Activated CD4-positive, alpha-beta T cell treated with anti-CD3 and anti-CD28 coated beads, Interleukin-2, amount 10 ng/mL, durations not matched to agents 24 days and 14 days (primary cell): Measurements from ENCODE around the gene SIDT1. TPM values are rescaled to one million over a fixed set of nuclear protein-coding genes. Genes with fewer than 3 reads are reported as not detected.
A peak's percentile ranks its signal among the peaks of the same experiment; 100 is the strongest.

Experiments used
- DNase-seq: peaks from one replicate; pipeline ENCODE4 v3.0.0; 2022
- H3K27ac Mint-ChIP-seq: one replicate; pipeline ENCODE4 v1.8.0; 2022; ENCODE audit warnings: mild to moderate bottlenecking, mixed read lengths
- H3K27me3 Mint-ChIP-seq: one replicate; pipeline ENCODE4 v1.8.0; 2022; ENCODE audit warnings: mixed read lengths
- H3K36me3 Mint-ChIP-seq: one replicate; pipeline ENCODE4 v1.8.0; 2022; ENCODE audit warnings: low read depth, mild to moderate bottlenecking, mixed read lengths
- H3K4me1 Mint-ChIP-seq: one replicate; pipeline ENCODE4 v1.8.0; 2021; ENCODE audit warnings: mixed read lengths
- H3K4me3 Mint-ChIP-seq: one replicate; pipeline ENCODE4 v1.8.0; 2022; ENCODE audit warnings: mild to moderate bottlenecking, moderate library complexity, mixed read lengths
- H3K9me3 Mint-ChIP-seq: one replicate; pipeline ENCODE4 v1.8.0; 2021; ENCODE audit warnings: mixed read lengths
- intact Hi-C: fragments of 100-400 bp; cut with micrococcal nuclease; formaldehyde crosslinking; loops from one replicate; pipeline ENCODE4 v1.15.1; 2023
- total RNA-seq: library from RNA; stranded (reverse); gene quantifications from 2 replicates; pipeline ENCODE4 v1.2.3, GENCODE V29; 2022

SIDT1 gene
- total RNA-seq, 1 donor from 2014 or later = 8.5 TPM

DNA sequence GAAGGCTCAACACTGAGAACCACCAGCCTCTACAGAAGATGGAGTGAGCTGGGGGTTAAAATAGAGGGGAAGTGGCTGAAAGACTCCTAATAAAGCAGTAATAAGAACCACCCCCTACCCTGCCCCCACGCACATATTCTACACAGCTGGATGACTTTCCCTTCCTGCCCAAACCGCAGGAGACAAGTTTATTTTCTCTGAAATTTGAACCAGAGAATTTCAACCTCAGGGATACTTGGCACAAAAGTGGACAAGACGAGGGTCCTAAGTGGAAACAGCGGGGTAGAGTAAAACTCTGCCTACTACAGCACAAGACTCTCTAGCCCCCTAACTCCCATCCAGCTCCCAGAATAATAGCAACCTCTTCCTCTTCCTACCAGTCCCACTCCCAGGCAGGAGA lies 135.7 kb downstream of the SIDT1 start:
- Mint-ChIP-seq H3K27me3 (no peaks in the 10 kb centered on the region), H3K4me3 (no peak overlapping the region), H3K4me1 (peaks cover 11% of the 10 kb centered on the region), H3K36me3 (peaks cover 15% of the 10 kb centered on the region), H3K9me3 (no peaks in the 10 kb centered on the region), H3K27ac (no peak overlapping the region)
- DNase-seq = no peak
- intact Hi-C loops = no loop called here

DNA sequence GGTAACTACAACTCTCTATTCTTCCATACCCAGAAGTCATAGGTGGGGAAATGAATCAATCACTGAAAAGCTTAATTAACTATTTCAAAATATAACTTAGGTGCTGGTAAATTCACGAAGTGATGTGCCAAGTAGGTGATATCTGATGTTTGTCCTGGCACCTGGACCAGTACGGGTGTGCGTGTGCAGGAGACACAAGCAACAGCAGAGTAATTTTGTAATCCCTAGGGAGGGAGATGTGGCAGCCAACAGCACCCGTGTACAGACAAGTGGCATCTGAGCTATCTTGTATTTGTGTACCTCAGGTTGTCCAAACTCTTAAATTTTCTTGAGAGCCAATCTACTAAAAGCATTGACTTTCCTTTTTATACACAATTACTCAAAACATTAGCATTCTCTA lies 141.2 kb downstream of the SIDT1 start:
- H3K9me3 Mint-ChIP-seq = no peaks in the 10 kb centered on the region
- DNase-seq = peak; percentile 20
- H3K27ac Mint-ChIP-seq = no peak overlapping the region
- no peak overlapping the region for H3K4me3 Mint-ChIP-seq
- peaks cover 3% of the 10 kb centered on the region for H3K4me1 Mint-ChIP-seq
- H3K36me3 Mint-ChIP-seq = peaks cover 29% of the 10 kb centered on the region
- intact Hi-C loops = no loop called here
- no peaks in the 10 kb centered on the region for H3K27me3 Mint-ChIP-seq

DNA sequence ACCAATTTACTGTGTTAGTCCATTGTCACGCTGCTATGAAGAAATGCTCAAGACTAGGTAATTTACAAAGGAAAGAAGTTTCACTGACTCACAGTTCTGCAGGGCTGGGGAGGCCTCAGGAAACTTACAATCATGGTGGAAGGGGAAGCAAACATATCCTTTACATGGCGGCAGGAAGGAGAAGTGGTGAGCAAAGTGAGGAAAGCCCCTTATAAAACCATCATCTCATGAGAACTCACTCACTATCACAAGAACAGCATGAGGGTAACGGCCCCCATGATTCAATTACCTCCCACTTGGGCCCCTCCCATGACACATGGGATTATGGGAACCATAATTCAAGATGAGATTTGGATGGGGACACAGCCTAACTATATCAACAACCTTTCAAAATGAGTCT lies 143.9 kb downstream of the SIDT1 start:
- no peak for DNase-seq

DNA sequence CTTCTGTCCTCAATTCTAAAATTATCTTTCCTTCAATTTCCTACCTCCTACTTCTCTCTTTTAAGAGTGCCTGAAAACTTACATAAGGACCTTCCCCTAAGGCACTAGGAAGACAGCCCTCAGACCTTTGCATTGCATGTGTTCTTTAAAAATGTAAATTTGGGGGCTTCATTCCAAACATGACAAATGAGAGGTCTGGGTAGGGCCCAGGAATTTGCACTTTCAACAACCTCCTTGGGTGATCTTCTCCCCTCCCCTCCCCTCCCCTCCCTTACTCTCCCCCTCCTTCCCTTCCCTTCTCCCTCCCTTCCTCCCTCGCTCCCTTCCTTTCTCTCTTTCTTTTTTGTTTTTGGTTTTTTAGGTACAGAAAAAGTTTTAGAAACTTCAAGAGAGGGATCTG lies 145.4 kb downstream of the SIDT1 start:
- intact Hi-C loops = no loop called here
- Mint-ChIP-seq H3K27me3 (no peaks in the 10 kb centered on the region), H3K4me1 (peaks cover 3% of the 10 kb centered on the region), H3K27ac (no peak overlapping the region), H3K36me3 (peaks cover 32% of the 10 kb centered on the region), H3K9me3 (no peaks in the 10 kb centered on the region), H3K4me3 (no peak overlapping the region)
- peak; percentile 7 for DNase-seq

More for the DNA sequence above, 143.9 kb downstream of the SIDT1 start:
- no peak overlapping the region for H3K27ac Mint-ChIP-seq
- intact Hi-C loops = no loop called here
- H3K36me3 Mint-ChIP-seq = peaks cover 28% of the 10 kb centered on the region
- H3K4me1 Mint-ChIP-seq = peaks cover 3% of the 10 kb centered on the region
- no peak overlapping the region for H3K4me3 Mint-ChIP-seq
- H3K27me3 Mint-ChIP-seq = no peaks in the 10 kb centered on the region
- no peaks in the 10 kb centered on the region for H3K9me3 Mint-ChIP-seq

DNA sequence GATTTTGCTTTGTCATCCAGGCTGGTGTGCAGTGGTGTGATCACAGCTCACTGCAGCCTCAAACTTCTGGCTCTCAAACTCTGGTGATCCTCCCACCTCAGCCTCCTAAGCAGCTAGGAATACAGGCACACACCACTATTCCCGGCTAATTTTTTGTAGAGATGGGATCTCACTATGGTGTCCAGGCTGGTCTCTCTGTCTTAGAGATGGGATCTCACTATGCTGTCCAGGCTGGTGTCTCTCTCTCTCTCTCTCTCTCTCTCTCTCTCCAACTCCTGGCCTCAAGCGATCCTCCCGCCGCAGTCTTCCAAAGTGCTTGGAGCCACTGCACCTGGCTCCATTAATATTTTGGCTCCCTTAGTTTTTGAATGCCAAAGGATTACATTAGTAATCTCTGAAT lies 146.4 kb downstream of the SIDT1 start:
- intact Hi-C loops = no loop called here
- Mint-ChIP-seq H3K27ac (no peak overlapping the region), H3K4me3 (no peak overlapping the region), H3K36me3 (peaks cover 34% of the 10 kb centered on the region), H3K27me3 (no peaks in the 10 kb centered on the region), H3K9me3 (no peaks in the 10 kb centered on the region), H3K4me1 (peaks cover 3% of the 10 kb centered on the region)
- peak; percentile 27 for DNase-seq

Other genes with a start within 250 kb of the SIDT1 start
- 2.5 and 2.7 TPM in 2 replicates for gene CFAP44, start 91.1 kb upstream of the SIDT1 start, total RNA-seq
- gene SPICE1, start 17.4 kb upstream of the SIDT1 start, total RNA-seq = 21.2 and 23.6 TPM in 2 replicates
- gene USF3, start 164.1 kb downstream of the SIDT1 start, total RNA-seq = 12.9 and 14.2 TPM in 2 replicates
- gene NAA50, start 213.7 kb downstream of the SIDT1 start, total RNA-seq = 152 and 153 TPM in 2 replicates
- gene ATP6V1A, start 214.5 kb downstream of the SIDT1 start, total RNA-seq = 38.1 and 38.5 TPM in 2 replicates